Duodenal mucosa (tissue), 2 donors: ENCODE measurements around the gene MOB2.

Source experiments
- H3K27ac ChIP-seq: one replicate; pipeline ENCODE4 v1.7.0; 2013; ENCODE audit warnings: low read depth, low read length
- H3K27me3 ChIP-seq, 2 donors: one replicate each; pipeline ENCODE4 v1.7.0; 2013; ENCODE audit warnings: low read length in 2 of 2, control low read depth in 1 of 2; ENCODE audit not compliant: insufficient read depth in 2 of 2, control insufficient read depth in 1 of 2
- H3K36me3 ChIP-seq, 2 donors: one replicate each; pipeline ENCODE4 v1.7.0; 2013; ENCODE audit warnings: low read length in 2 of 2, control low read depth in 1 of 2; ENCODE audit not compliant: insufficient read depth in 2 of 2, control insufficient read depth in 1 of 2
- H3K4me1 ChIP-seq, 2 donors: one replicate each; pipeline ENCODE4 v1.7.0; 2013; ENCODE audit warnings: low read length in 2 of 2, control low read depth in 1 of 2; ENCODE audit not compliant: insufficient read depth in 2 of 2, control insufficient read depth in 1 of 2
- H3K4me3 ChIP-seq, 2 donors: one replicate each; pipeline ENCODE4 v1.7.0; 2013; ENCODE audit warnings: low read length in 2 of 2, low read depth in 1 of 2
- H3K9ac ChIP-seq, 2 donors: one replicate each; pipeline ENCODE4 v1.7.0; 2013; ENCODE audit warnings: low read length in 2 of 2, low read depth in 1 of 2
- H3K9me3 ChIP-seq, 2 donors: one replicate each; pipeline ENCODE4 v1.7.0; 2013; ENCODE audit warnings: low read length in 2 of 2, control low read depth in 1 of 2; ENCODE audit not compliant: control insufficient read depth in 1 of 2

The MOB2 gene

DNA sequence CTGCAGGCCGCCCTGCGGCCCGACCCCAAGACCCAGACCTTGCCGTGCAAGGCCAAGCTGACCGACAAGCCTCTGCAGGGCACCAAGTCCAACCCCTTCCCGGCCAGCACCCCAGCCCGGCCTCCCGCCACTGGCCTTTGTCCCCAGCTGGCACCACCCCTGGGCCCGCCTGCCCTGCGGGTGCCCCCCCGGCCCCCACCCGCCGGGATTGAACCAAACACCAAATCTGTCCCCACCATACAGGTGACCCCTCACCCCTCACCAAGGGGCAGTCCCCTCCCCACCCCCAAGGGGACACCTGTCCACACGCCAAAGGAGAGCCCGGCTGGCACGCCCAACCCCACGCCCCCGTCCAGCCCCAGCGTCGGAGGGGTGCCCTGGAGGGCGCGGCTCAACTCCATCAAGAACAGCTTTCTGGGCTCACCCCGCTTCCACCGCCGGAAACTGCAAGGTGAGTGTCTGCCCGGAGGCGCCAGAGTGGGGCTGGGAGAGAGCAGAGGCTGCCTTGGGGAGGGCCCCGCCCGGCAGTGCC, 36.2 kb downstream of the MOB2 start:
- Histone ChIP-seq H3K9me3 (no peaks in the 10 kb centered on the region), H3K4me3 (no peak overlapping the region), H3K27ac (no peak overlapping the region), H3K9ac (no peak overlapping the region), H3K27me3 (no peaks in the 10 kb centered on the region), H3K36me3 (no peaks in the 10 kb centered on the region), H3K4me1 (no peaks in the 10 kb centered on the region)

GRCh38 chr11:1449490-1450243, 36.9 kb downstream of the MOB2 start:
- Histone ChIP-seq H3K9ac (no peak overlapping the region), H3K27ac (no peak overlapping the region), H3K9me3 (no peaks in the 10 kb centered on the region), H3K27me3 (no peaks in the 10 kb centered on the region), H3K4me3 (no peak overlapping the region), H3K36me3 (no peaks in the 10 kb centered on the region), H3K4me1 (no peaks in the 10 kb centered on the region)

DNA sequence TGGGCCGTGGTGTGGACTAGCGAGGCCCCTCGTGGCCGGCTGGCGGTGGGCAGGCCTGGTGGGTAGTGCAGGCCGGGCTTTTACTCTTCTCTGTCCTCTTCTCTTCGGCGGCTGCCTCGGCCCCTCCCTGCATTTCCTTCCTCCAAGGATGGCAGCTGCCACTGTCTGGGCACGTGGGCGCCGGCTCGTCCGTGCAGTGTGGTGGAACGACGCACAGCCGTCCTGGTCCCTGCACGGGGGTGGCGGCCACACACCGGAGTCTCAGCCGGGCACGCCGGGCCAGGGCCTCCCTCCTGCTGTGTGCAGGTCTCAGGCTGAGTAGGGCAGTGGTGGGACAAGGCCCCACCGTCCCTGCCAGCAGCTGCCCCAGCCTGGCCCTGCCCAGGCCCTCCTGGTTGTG, 37.7 kb downstream of the MOB2 start:
- Histone ChIP-seq H3K9ac (no peak overlapping the region), H3K36me3 (no peaks in the 10 kb centered on the region), H3K9me3 (no peaks in the 10 kb centered on the region), H3K27ac (no peak overlapping the region), H3K4me3 (no peak overlapping the region), H3K4me1 (no peaks in the 10 kb centered on the region), H3K27me3 (peaks cover 0 to 5% of the 10 kb centered on the region in 2 donors)

DNA sequence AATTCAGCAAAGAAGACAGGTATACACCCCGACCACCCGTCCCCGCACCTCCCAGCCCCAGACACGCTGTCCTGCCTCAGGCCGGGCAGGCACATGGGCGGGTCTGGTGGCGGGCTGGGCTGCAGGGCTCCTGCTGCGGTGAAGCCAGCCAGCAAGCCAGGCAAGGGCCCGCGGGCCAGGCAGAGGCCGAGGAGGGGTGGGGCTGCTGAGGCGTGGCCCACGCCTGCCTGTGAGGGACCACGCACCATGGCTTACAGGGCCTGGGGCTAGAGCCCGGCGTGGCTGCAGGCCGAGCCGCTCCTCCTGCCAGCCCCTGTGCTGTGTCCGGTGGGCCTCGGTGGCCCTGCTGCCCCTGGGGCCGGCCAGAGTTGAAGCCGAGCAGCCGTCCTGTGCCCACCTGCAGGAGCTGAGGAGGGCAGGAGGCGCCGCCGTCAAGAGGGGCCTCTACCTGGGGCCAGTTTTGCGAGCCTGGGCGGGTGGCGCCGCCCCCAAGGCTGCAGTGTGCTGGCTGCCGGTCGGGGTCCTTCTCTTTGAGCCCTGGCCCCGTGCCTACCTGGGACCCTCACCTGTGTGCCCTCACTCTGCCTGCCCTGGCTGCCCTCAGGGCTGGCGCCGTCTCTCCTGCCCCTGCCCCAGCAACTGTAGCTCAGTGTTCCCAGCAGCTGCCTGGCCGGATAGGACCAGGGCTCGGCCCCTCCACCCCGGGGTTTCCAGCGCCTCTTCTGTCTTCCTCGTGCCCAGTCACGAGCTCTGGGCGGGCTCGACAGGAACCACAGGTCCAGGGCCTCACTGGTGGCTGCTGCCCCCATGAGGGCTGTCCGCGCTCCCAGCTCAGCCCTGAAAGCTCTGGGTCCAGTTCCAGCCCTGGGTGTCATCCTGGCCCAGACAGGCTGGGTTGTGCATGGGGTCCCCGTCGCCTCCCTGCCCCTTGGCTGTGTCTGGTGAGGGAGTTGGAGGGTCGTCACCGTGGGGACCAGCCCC, 38.4 kb downstream of the MOB2 start:
- no peaks in the 10 kb centered on the region for H3K9me3 ChIP-seq
- peaks cover 0 to 8% of the 10 kb centered on the region in 2 donors for H3K27me3 ChIP-seq
- H3K36me3 ChIP-seq: no peaks in the 10 kb centered on the region
- H3K9ac ChIP-seq: no peak overlapping the region
- H3K4me3 ChIP-seq: no peak overlapping the region
- no peak overlapping the region for H3K27ac ChIP-seq
- H3K4me1 ChIP-seq: no peaks in the 10 kb centered on the region

DNA sequence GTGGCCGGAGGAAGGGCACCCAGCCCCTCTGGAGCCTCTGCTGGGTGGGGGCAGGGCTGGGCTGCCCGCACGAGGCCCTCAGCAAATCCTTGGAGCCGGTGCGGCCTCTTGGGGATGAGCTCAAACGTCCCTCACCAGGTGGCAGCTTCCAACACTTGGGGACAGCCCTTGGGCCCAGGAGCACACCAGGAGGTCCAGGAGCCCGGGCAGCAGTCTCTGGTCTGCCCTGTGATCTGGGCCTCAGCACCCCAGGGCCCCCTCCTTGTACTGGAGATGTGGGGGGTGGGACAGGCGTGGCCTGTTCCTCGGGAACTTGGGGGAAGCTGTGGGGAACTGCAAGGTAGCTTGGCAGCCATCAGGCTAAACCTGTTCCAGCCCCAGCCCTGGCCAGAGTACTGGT, 40.0 kb downstream of the MOB2 start:
- Histone ChIP-seq H3K4me1 (no peaks in the 10 kb centered on the region), H3K9ac (no peak overlapping the region), H3K9me3 (no peaks in the 10 kb centered on the region), H3K27ac (no peak overlapping the region), H3K36me3 (no peaks in the 10 kb centered on the region), H3K27me3 (peaks cover 0 to 8% of the 10 kb centered on the region in 2 donors), H3K4me3 (no peak overlapping the region)

- Histone ChIP-seq H3K9ac (no peak overlapping the region), H3K27ac (no peak overlapping the region), H3K4me3 (no peak overlapping the region), H3K27me3 (peaks cover 0 to 8% of the 10 kb centered on the region in 2 donors), H3K9me3 (no peaks in the 10 kb centered on the region), H3K36me3 (no peaks in the 10 kb centered on the region), H3K4me1 (no peaks in the 10 kb centered on the region)
Measured at GRCh38 chr11:1445741-1446445, 40.7 kb downstream of the MOB2 start.

DNA sequence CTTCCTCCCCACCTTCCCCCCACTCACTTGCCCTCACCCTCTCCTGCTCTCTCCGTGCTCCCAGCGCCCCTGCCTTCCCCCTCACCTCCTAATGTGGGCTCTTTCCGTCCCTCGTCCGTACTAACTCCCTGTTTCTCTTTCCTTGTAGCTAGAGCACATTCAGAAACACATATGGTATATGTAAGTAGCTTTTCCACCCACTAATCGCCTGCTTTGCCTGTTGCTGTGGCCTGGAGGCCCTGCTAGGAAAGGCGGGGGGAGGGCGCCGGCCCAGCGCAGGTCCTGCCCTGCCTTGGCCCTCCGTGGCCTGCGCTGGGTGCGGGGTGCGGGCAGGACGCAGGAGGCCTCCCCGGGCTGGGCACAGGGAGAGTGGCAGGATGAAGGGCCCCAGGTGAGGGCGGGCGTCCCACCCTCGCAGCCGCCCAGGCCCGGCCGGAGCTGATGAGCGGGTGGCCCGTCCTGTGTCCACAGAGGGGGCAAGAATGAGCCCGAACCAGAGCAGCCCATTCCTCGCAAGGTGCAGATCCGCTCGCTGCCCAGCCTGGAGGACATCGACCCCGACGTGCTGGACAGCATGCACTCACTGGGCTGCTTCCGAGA, 41.7 kb downstream of the MOB2 start:
- Histone ChIP-seq H3K4me1 (no peaks in the 10 kb centered on the region), H3K9ac (no peak overlapping the region), H3K36me3 (no peaks in the 10 kb centered on the region), H3K4me3 (no peak overlapping the region), H3K9me3 (no peaks in the 10 kb centered on the region), H3K27me3 (peaks cover 0 to 8% of the 10 kb centered on the region in 2 donors), H3K27ac (no peak overlapping the region)

GRCh38 chr11:1444321-1444720, 42.3 kb downstream of the MOB2 start:
- peaks cover 0 to 8% of the 10 kb centered on the region in 2 donors for H3K27me3 ChIP-seq
- no peaks in the 10 kb centered on the region for H3K9me3 ChIP-seq
- H3K27ac ChIP-seq: no peak overlapping the region
- no peaks in the 10 kb centered on the region for H3K4me1 ChIP-seq
- no peak overlapping the region for H3K4me3 ChIP-seq
- no peak overlapping the region for H3K9ac ChIP-seq
- no peaks in the 10 kb centered on the region for H3K36me3 ChIP-seq

DNA sequence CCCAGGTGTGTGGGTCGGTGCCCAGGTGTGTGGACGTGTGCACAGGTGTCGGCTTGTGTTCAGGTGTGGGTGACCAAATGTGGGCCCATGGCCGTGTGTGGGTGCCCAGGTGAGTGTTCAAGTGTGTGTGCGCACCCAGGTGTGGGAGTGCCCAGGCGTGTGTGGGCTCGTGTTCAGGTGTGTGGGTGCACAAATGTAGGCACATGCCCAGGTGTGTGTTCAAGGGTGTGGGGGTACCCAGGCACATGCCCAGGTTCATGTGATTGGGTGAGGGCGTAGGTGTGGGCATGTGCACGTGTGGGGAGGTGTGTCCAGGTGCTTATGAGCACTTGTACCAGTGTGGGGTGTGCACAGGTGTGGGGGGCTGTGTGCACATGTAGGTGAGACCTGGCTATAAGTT, 42.8 kb downstream of the MOB2 start:
- no peak overlapping the region for H3K27ac ChIP-seq
- H3K9ac ChIP-seq: no peak overlapping the region
- H3K4me3 ChIP-seq: no peak overlapping the region
- H3K36me3 ChIP-seq: no peaks in the 10 kb centered on the region
- peaks cover 0 to 8% of the 10 kb centered on the region in 2 donors for H3K27me3 ChIP-seq
- H3K4me1 ChIP-seq: no peaks in the 10 kb centered on the region
- no peaks in the 10 kb centered on the region for H3K9me3 ChIP-seq
